Activated CD4-positive, CD25-positive, alpha-beta regulatory T cell treated with anti-CD3 and anti-CD28 coated beads, Interleukin-2, amount 50 U/mL, for 24 hours (primary cell): Measurements from ENCODE around the gene PSPN.

Experiments used
- ATAC-seq, 2 donors: fragments of 150-1000 bp; cut with Tn5 transposase; one replicate each; pipeline ENCODE4 v1.10.0; 2021; ENCODE audit warnings: mild to moderate bottlenecking in 1 of 2, moderate library complexity in 1 of 2

The PSPN gene, protein sequence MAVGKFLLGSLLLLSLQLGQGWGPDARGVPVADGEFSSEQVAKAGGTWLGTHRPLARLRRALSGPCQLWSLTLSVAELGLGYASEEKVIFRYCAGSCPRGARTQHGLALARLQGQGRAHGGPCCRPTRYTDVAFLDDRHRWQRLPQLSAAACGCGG

DNA sequence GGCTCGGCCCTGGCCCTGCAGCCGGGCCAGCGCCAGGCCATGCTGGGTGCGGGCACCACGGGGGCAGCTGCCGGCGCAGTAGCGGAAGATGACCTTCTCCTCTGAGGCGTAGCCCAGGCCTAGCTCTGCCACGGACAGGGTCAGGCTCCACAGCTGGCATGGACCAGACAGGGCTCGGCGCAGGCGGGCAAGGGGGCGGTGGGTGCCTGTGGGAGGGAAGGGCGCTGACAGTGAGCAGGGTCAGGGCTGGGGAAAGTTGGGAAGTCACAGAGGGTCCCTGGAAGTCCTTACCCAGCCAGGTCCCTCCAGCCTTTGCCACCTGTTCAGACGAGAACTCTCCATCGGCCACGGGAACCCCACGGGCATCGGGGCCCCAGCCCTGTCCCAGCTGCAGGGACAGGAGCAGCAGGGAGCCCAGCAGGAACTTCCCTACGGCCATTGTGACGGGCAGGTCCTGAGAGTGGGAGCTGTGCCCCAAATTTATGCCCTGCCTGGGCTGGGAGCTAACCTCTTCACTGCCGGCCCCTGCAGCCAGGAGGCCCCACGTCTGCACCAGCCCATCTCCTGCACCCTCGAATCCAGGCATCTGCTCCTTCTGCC is at the start of gene PSPN:
TSS of gene PSPN (minus strand) at position 523 of the 600 bp plus-strand sequence. CDS start at position 439, 84 bp downstream.
- ATAC-seq = no peak

DNA sequence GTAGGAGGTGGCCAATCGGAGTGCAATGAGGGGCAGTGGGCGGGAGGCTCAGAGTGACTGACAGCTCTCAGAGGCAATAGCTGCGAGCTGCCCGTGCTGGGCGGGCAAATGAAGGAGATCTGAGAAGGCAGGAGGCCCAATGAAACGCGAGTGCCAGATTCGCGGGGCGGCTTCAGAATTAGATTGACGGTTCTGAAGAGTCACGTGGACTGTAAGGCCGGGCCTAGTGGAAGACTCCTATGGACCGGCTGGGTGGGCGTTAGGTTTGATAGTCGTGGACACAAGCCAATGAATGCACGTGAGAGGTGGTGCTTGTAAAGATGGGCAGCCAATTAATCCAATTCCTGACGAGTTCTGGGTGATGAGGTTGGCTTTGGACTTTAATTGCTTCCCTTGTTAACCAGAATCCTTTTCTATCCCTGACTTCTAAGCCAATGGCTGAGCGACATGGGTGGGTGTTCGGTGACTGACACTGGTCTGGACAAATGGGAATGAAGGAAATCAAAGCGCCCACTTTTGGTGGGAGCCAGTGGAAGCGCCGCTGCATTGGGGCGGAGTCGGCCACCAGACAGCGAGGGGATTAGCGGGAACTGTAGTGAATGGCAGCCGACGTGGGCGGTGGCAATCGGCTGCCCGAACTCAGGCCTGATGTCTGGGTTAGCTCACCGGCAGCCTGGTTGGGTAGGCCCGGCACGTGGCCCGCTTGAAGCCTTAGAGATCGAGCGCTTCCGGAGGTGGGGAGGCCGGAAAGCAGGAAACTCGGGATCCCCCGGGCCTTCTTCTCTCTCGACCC is 49.4 kb upstream of the PSPN start:
- peak; percentile 89 to 91 for ATAC-seq

- ATAC-seq = no peak
Measured at GRCh38 chr19:6424195-6424938, 48.6 kb upstream of the PSPN start, which contains the start of gene KHSRP. Gene KHSRP (minus strand): TSS chr19:6424811. CDS start chr19:6424701, 110 bp downstream.

DNA sequence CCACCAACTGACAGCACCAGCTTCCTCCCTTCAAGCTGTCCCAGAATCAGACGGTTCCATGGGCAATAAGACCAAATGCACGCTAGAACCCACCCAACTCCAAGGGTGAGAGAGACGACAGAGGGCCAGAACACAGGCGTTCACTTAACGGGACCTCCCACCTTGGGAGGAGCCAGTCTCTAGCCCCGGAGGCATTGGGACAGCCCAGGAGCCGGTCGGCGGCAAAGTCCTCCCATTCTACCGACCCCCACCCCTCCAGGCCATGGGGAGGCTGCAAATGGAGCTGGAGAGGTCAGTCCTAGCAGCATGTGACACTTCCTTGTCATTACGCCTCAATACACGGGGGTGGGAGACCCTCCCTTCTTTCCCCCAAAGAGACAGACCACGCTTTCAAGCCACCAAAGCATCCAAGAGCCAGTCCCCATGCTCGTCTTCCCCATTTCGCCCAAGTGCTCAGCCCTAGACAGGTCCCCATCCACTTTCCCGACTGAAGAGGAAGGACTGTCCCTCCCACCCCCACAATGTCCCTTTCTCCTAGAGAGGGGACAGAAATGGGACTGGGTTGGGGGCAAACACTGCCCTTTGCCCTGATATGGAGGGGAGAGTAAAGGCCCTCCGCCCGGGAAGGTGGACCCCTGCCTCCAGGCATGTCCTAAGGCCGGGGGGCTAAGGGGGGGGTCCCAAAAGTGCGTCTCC is 47.9 kb upstream of the PSPN start:
- no peak for ATAC-seq

- ATAC-seq = no peak
Measured at GRCh38 chr19:6421075-6422014, 45.6 kb upstream of the PSPN start.

- no peak for ATAC-seq
Measured at GRCh38 chr19:6418562-6418932, 42.8 kb upstream of the PSPN start.

- no peak for ATAC-seq
Measured at GRCh38 chr19:6417713-6418561, 42.2 kb upstream of the PSPN start.

DNA sequence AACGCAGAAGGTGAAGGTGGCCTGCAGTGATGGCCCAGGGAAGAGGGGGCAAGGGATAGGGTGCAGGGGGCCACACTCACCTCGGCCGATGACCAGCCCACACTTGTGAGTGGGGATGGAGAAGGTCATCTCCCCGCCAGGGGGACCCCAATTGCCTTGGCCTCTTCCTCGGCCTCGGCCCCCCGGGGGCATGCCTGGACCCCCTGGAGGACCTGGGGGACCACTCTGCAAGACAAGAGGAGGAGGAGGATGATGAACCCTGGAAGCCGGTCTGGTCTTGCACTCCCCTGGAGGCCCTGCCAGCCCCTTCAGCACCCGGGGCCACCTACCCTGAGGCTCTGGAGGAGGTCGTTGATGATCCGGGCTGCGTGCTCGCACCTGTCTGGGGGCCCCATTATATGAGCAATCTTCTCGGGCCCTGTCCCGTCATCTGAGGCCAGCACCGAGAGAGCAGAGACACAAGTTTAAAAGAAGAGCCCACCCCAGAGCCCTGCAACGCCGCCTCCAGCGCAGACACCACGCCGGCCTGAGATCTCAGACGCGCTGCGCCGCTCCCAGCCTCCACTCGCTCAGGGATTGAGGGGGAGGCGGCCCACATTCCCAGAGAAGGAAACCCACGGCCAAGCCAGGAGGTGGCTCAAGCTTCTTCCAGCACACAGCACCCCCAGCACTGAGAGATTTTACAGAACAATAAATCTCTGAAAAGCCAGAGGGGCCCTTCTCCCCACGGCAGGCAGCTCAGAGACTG is 41.1 kb upstream of the PSPN start:
- ATAC-seq = no peak

DNA sequence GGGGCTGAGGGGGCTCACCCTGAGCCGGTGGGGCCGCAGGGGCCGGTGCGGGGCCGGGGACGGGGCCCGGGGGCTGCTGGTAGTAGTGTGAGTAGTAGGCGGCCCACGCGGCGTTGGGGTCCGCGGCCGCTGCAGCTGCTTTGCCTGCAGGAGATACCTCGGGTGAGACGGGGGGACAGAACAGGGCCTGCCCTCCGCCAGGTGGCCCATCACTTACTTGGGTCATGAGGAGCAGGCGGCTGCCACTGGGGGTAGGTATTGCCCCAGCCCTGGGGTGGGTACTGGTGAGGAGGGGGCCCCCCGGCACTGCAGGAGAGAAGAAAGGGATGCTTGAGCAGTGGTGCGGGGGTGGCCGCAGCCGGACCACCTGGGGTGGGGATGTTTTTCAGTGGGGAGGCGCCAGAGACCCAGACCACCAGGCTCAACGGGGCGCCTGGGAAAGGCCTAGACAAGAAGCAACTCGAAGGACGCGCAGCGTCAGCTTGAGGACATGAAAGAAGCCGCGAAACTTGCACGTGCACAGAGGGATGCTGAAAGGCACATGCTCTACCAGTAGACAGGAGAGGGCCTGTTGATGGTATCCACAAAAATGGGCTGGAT is 40.0 kb upstream of the PSPN start:
- no peak for ATAC-seq

GRCh38 chr19:6414793-6415590 is 39.3 kb upstream of the PSPN start:
- ATAC-seq = no peak

DNA sequence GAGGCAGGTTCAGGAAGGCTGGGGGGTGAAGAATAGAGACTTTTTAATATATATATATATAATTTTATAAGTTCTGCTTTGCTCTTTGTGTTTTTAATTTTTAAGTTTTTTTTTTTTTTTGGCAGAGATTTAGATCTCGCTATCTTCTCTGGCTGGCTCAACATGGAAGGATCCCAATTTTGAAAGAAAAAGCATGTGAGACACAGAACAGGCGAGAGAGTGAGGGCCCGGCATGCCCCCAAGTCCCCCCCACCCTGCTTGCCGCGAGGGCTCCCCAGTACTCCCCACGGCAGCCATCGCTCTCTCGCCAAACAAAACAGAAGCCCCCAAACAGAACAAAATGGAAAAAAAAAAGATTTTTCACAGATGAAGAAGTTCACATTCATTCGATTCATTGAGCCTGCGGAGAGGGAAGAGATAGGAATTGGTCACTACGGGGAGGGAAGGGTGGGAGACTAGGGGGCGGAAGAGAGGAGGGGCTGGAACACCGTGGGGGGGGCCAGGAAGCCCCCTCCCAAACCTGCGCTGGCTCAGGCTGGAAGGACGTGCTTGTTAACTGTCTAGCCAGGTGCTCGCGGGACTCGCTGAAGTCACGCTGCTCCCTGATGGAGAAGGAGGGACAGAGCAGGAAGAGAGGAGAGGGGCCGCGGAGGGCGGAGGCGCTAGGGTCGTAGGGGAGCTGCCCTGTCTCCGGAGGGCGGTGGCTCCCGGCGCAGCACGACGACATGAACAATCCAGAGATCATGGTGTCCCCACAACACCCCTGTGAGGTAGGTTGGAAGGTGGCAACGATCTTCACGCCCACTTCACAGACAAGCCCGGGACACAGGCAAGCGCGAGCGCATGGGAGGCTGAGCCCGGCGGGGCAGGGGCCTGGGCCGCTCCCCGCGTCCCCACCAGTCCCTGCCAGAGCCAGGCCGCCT is 38.2 kb upstream of the PSPN start:
- ATAC-seq = no peak

DNA sequence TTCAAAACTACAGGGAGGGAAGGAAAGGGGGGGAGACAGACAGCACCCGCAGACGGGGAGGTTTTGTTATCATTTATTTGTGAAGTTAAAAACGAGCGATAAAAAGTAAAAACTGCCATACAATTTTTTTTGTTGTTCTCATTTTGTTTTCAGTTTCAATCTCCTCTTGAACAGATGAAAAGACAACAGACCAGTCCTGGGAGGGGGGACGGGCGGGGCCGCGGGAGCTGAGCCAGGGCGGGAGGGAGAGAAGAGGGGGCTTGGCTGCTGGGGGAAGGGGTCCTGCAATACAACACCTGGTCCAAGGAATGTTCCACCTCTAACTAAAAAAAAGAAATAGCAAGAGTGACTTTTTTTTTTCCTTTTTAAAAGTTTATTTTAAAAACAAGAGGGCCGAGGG is 37.6 kb upstream of the PSPN start:
- ATAC-seq = no peak

- ATAC-seq = peak; percentile 66 to 72
Measured at GRCh38 chr19:6412447-6413091, 36.8 kb upstream of the PSPN start.

- ATAC-seq = no peak
Measured at GRCh38 chr19:6412061-6412446, 36.3 kb upstream of the PSPN start.

DNA sequence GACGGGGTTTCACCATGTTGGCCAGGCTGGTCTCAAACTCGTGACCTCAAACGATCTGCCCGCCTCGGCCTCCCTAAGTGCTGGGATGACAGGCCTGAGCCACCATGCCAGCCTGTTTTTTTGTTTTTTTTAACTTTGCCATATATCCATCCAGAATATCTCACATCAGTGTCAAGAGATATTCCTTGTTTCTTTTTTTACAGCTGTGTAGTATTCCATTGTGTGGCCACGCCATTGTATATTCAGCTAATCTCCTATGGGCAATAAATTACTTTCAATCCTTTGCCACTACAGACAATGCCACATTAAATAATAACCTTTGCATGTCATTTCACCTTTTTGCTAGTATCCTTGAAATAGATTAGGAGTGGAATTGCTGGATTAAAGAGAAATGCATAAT is 33.6 kb upstream of the PSPN start:
- ATAC-seq = no peak

DNA sequence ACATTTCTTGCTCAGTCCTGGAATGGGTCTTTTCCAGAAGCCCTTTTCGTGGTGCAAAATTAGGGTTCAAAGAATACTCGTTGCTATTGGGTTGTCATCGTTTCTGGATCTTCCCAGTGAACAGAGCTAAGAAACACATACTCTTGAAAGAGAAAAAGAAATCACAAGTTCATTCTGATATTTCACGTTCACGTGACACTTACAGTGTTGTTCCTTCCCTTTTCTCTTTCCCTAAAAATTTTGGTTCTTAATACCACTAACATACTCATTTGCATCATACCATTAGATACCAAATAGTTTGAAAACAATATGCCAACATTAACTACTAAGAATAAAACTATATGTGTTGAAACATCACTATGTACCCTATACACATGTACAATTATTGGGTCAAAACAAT is 30.7 kb upstream of the PSPN start:
- no peak for ATAC-seq
